GM18868 (cell line): ENCODE data around the gene CEMIP2.

Experiments
- ATAC-seq: cut with Tn5 transposase; IDR thresholded peaks from one replicate; pipeline ENCODE4 v1.9.1; 2021; ENCODE audit warnings: mild to moderate bottlenecking, moderate library complexity; ENCODE audit not compliant: unreplicated experiment

CEMIP2 gene

DNA sequence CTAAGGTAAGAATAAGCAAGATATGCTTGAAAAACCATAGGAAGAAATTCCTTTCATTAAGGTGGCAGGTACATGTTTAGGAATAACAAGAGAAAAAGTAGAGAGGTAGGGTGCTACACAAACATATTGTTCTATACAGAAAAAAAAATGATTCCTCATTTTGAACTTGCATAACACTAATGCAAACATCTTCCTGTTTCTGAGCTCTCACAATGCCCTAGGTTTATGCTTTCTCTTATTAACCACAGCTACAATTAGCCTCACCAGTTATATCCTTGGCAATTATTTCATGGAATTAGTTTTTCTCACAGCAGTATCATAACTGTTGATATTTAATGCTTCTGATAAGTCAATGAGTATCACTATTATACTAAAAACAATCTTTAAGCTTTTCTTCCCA lies 20.7 kb downstream of the CEMIP2 start:
- ATAC-seq: no peak

GRCh38 chr9:71746758-71747125 lies 21.6 kb downstream of the CEMIP2 start:
- no peak for ATAC-seq

GRCh38 chr9:71746023-71746757 lies 22.1 kb downstream of the CEMIP2 start:
- ATAC-seq: no peak

DNA sequence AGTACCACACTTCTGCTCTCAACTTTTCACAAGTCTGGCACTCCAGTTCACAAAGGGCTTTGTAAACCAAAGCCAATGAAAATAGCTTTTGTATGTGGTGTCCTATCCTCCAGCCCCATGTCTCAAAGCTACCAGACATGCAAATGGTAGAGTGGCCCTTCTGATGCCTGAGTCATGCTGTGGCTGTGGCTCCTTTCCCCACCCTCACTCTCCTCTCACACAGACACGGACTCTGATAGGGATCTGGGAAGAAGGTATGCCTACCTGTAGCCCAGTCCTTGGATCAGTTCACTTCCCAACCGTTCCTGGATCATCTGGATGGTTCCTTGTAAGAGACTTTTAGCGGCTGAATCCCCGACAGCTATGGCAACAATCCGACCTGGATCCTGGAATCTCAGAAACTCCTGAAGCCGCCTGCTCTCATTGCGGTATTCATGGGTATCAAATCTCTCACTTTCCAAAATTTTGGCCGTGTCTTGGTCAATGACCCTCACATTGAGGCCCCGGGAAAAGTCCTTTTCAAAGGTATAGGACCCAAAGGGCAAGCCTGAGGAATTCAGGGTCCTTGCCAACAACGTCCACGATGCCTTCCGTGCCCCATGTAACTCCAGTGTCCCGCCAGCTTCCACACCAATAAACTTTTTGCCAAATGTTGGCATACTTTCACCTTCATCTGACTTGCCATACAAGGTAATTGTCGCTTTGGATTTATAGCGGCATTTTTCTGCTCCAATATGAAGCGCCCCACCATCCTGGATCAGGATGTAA lies 23.4 kb downstream of the CEMIP2 start:
- no peak for ATAC-seq

GRCh38 chr9:71743882-71744281 lies 24.4 kb downstream of the CEMIP2 start:
- ATAC-seq: no peak

- ATAC-seq: no peak
Measured at GRCh38 chr9:71743217-71743705, 25.1 kb downstream of the CEMIP2 start.

DNA sequence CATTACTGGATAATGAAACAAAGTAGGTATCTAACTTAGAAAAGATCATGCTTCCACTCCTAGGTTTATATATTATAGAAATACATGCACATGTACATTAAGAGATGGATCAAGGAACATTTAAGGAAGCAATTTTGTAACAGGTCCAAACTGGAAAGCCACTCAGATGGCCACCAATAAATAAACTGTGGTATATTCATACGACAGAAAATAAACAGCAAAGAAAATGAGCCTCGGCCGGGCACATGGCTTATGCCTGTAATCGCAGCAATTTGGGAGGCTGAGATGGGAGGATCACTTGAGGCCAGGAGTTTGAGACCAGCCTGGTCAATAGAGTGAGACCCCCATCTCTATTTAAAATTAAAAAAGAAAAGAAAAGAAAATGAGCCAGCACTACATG lies 25.6 kb downstream of the CEMIP2 start:
- ATAC-seq: no peak

DNA sequence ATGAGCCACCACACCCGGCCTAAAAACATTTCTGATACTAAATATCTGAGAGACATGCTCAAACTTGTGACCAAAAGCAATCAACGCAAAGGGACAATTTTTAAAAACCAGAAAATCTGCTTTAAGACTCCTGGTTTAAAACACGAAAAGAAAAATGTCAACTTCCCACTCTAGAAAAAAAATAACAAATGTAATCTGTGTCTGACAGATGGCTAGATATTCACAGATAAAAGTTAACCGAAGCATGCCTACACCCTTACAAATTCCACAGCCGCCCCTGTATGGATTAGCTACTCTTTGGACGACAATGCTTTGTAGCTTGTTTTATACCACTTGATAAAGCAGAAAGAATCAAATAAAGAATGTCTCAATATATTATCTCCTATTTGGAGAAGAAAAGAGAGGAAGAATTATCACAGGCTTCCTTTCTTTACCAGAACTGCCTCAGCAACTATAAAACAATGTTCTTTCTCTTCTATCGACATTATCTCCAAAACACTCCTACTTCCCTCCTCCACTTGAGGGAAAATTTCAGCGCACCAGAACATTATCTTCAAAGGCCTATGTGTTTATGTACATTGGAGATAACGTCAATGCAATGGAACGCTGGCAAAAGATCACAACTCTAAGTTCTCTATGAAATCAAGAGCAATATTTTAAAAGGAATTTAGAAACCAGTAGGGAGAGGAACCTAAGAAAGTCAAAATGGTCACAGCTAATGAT lies 26.2 kb downstream of the CEMIP2 start:
- no peak for ATAC-seq

- ATAC-seq: no peak
Measured at GRCh38 chr9:71740199-71740598, 28.1 kb downstream of the CEMIP2 start.

DNA sequence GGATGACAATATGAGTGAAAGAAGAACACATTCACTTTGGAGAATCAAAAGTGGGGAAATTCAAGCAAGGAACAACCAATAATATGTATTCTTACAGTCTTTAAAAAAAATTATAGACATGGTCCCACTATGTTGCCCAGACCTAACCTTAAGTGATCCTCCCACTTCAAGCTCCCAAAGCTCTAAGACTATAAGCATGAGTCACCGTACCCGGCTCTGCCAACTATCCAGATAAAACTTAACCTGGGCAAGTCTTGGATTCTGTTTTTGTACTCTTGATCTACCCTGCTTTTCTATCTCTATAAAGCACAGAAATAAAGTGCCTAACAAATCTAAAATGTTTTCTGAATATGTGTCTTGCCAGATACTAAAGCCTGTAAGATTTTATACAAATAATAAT lies 30.9 kb downstream of the CEMIP2 start:
- ATAC-seq: no peak

DNA sequence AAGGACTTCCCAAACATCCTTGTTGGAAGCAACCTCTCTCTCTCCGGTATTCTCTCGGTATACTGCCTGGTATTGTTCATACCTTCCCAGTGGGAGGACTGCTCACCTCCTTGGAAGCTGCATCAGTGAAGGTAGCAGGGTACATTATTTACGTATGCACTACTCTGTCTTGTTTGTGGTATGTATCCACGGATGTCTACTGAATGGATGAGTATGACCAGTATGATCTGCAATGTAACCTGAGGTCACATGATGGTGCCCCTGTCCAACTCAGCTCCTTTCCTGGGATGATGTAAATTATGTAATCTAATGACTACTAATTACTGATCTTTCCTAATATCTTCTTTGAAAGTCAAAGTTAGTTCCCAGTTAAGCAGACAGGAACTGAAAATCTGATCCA lies 32.1 kb downstream of the CEMIP2 start:
- no peak for ATAC-seq

GRCh38 chr9:71734950-71735349 lies 33.4 kb downstream of the CEMIP2 start:
- no peak for ATAC-seq

- no peak for ATAC-seq
Measured at GRCh38 chr9:71733176-71733575, 35.1 kb downstream of the CEMIP2 start.

DNA sequence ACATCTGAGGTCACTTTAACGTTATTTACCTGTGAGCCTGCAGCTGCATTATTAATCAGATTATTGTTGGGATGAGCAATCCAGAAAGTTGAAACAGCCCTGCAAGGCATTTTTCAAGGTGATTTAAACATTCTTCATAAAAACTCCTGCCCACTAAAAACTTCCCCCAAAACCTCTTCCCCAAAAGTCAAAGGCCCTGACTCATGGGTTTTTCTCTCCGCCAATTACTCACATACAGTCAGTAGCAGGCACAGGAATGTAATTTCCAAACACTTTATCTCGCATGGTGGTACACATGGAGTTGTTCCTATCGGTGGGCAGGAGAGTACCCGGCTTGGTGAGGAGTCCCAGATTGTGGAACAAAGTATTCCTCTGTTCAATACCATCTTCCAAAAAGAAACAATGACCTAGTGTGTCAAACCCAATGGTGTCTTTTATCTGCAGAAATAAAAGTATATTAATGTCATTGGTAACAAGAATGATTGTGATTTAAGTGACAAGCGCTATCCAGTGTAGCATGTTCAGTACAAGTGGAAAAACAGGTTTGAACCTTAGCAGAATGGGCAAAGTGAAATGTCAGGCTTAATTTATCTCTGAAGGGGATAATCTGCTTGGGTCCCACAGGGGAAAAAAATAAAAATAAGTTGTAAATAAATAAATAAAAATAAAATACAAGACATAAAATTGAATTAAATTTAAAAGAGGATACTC lies 38.3 kb downstream of the CEMIP2 start:
- no peak for ATAC-seq

GRCh38 chr9:71726723-71727122 lies 41.6 kb downstream of the CEMIP2 start:
- no peak for ATAC-seq

- ATAC-seq: no peak
Measured at GRCh38 chr9:71725590-71726338, 42.5 kb downstream of the CEMIP2 start.

GRCh38 chr9:71721855-71722254 lies 46.5 kb downstream of the CEMIP2 start:
- ATAC-seq: no peak

DNA sequence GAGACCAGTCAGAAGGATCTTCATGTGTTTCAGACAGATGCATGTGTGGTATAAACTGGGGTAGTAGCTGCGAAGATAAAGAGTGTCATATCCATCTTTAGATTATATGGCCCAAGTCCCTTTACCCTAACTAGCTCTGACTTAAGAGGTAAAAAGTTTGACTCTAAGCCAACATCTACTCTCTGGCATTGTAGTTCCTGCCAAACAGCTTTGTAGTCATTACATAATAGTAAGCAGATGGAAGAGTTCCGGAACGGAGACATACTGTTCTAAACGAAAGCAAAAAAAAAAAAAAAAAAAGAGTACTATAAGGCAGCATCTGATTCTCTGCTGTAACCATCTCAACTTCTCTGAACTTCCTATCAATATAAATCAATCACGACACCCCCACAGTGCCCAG lies 48.8 kb downstream of the CEMIP2 start:
- no peak for ATAC-seq

- no peak for ATAC-seq
Measured at GRCh38 chr9:71719088-71719487, 49.2 kb downstream of the CEMIP2 start.

GRCh38 chr9:71716138-71716909 lies 52.0 kb downstream of the CEMIP2 start:
- ATAC-seq: no peak
